A549 (cell line): ENCODE measurements around the gene PRAC2.

Experiments used
- CHD2 ChIP-seq: fragments of 150-350 bp; IDR thresholded peaks from 2 replicates; pipeline ENCODE4 v1.6.1; 2014; ENCODE audit warnings: low read length; ENCODE audit not compliant: partially characterized antibody
- CTCF ChIP-seq: fragments of >200 bp; sonication (Bioruptor Twin); formaldehyde crosslinking; IDR thresholded peaks from 3 replicates; pipeline ENCODE4 v1.5.1; 2016
- POLR2A ChIP-seq: IDR thresholded peaks from 2 replicates; pipeline ENCODE4 v1.6.1; 2012; ENCODE audit warnings: mild to moderate bottlenecking, low read length
- TP53 ChIP-seq: fragments of 250-450 bp; sonication (Bioruptor Pico); IDR thresholded peaks from 2 replicates; pipeline ENCODE4 v1.5.0; 2021; ENCODE audit warnings: mild to moderate bottlenecking, moderate library complexity
- TF ChIP-seq, protein P1 (sequence below): IDR thresholded peaks from 2 replicates; pipeline ENCODE4 v1.6.1; 2012

- TF ChIP-seq CTCF, result no peak
- no peak for TF ChIP-seq POLR2A
- TF ChIP-seq, protein P1, sequence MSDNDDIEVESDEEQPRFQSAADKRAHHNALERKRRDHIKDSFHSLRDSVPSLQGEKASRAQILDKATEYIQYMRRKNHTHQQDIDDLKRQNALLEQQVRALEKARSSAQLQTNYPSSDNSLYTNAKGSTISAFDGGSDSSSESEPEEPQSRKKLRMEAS, result no peak
- no peak for TF ChIP-seq TP53 (CRISPR knock-in tag)
- TF ChIP-seq CHD2, result no peak
These were observed 29.8 kb upstream of the PRAC2 start for GRCh38 chr17:48693178-48693577.
